ENCODE measurements around the gene EID3. TPM values are rescaled to one million over a fixed set of nuclear protein-coding genes. Genes with fewer than 3 reads are reported as not detected.

The EID3 gene
- total and polyA plus RNA-seq, 3 donors from 2014 or later = 59.3 to 139 (median 63.0) TPM

DNA sequence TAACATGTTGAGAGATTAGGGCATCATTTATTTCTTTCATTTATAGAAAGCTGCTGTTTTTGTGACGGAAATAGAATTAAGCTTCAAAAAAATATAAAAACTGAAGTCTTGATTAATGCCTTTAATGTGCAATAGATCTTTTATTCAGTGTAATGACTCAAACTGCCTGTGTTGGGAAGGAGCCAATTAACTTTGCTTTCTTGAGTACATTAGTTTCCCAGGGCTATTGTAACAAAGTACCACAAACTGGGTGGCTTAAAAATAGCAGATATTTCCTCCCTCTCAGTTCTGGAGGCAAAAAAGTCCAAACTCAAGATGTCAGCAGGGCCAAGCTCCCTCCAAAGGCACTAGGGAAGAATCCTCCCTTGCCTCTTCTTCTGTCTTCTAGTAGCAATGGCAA lies 36.6 kb downstream of the EID3 start:
- Histone ChIP-seq H3K4me3 (no peak overlapping the region), H3K4me1 (peaks cover 26% of the 10 kb centered on the region), H3K27me3 (no peaks in the 10 kb centered on the region), H3K9me3 (no peaks in the 10 kb centered on the region), H3K27ac (peak overlapping the region; percentile 3 to 16), H3K36me3 (ENCODE audit: low read depth, missing control alignments) (no peaks in the 10 kb centered on the region)
- peak; percentile 41 for DNase-seq
- intact Hi-C loops (cut with DNase I; ENCODE audit: low total_unique reads) = no loop called here
- no peak for TF ChIP-seq POLR2A (IDR thresholded peaks at IDR 0.05)
- 51 to 64% methylated on average over 1 of the region's 1 CpG for WGBS, 2 donors

DNA sequence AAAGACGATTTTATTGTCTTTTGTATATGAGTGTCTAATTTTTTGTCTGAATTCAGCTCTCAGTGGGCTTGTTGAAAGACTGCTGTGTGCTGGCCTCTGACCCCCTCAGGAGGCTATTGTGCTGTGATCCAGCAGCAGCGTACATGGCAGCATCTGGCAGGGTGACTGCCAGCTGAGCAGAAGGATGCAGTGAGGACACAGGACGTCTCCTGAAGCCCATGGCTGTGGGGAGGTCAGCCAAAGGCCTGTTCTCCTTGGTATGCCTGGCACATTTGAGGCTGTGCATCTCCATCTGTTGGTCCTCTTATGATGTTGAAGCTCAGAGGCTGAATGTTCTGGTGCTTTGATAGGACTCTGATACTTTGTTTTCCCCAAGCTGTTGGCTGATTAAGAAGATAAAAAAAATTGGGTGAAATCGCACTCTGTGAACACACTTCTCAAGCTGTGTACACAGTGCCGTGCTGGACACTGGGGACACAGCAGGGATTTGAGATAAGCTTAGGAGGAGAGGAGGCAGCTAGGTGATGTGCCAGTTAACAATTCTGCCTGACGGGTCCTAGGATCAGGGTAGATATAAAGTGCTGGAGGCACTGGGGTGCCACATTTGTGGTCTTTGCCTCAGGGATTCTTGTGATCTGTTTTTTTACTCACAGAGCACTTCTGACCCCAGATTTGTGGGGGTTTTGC lies 37.5 kb downstream of the EID3 start:
- H3K27me3 ChIP-seq = no peaks in the 10 kb centered on the region
- 33 to 43% methylated on average over 5 to 6 of the region's 6 CpGs for WGBS, 2 donors
- H3K27ac ChIP-seq = peak overlapping the region; percentile 3 to 16
- peaks cover 26% of the 10 kb centered on the region for H3K4me1 ChIP-seq
- intact Hi-C loops (cut with DNase I; ENCODE audit: low total_unique reads) = no loop called here
- no peak for TF ChIP-seq POLR2A (IDR thresholded peaks at IDR 0.05)
- TF ChIP-seq, protein P1, sequence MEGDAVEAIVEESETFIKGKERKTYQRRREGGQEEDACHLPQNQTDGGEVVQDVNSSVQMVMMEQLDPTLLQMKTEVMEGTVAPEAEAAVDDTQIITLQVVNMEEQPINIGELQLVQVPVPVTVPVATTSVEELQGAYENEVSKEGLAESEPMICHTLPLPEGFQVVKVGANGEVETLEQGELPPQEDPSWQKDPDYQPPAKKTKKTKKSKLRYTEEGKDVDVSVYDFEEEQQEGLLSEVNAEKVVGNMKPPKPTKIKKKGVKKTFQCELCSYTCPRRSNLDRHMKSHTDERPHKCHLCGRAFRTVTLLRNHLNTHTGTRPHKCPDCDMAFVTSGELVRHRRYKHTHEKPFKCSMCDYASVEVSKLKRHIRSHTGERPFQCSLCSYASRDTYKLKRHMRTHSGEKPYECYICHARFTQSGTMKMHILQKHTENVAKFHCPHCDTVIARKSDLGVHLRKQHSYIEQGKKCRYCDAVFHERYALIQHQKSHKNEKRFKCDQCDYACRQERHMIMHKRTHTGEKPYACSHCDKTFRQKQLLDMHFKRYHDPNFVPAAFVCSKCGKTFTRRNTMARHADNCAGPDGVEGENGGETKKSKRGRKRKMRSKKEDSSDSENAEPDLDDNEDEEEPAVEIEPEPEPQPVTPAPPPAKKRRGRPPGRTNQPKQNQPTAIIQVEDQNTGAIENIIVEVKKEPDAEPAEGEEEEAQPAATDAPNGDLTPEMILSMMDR (IDR thresholded peaks at IDR 0.05) = no peak
- H3K36me3 ChIP-seq (ENCODE audit: low read depth, missing control alignments) = no peaks in the 10 kb centered on the region
- H3K9me3 ChIP-seq = no peaks in the 10 kb centered on the region
- peak; percentile 51 for DNase-seq
- H3K4me3 ChIP-seq = no peak overlapping the region

DNA sequence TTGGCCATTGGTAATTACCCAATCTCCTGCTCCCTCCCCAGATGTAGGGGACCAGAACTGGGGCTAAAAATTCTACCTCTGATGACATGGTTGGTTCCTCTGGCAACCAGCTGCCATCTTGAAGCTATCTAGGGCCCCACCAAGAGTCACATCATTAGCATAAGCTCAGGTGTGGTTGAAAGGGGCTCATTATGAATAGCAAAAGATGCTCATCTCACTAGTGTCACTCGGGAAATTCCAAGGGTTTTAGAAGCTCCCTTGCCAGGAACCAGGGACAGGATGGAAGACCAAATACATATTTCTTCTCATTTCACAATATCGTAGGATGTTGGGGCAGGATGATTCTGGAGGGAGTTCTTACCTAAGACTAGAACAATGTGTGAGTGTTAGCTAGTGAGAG lies 38.6 kb downstream of the EID3 start:
- no peaks in the 10 kb centered on the region for H3K36me3 ChIP-seq (ENCODE audit: low read depth, missing control alignments)

DNA sequence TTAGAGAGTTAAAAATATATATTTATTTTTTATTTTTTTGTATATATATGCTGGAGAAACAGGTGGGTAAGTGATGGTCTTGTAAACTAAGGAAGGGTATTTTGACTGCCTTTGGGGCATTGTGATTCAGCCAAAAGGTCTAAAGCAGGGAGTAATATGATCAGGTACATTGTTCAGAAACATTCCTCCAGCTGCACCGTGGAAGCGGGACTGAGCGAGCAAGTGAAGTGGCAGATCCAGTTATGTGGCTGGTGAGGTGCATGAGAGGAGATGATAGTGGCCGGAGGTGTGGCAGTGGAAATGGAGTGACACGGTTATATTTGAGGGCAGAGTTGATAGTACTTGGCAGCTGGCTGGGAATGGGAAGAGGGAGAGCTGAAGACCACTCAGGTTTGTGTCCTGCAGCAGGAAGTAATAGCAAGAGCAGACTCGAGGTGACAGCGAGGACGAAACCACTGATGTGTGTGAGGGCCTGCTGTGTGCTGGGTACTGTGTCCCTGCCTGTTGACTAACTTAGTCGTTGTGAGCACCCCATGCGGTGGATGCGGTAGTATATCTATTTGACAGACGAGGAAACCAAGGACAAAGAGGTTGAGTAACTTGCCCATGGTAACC lies 39.2 kb downstream of the EID3 start:
- no peak overlapping the region for H3K27ac ChIP-seq
- H3K9me3 ChIP-seq = no peaks in the 10 kb centered on the region
- 91 to 94% methylated on average over 12 of the region's 12 CpGs for WGBS, 2 donors
- H3K27me3 ChIP-seq = no peaks in the 10 kb centered on the region
- DNase-seq = no peak
- no peak overlapping the region for H3K4me3 ChIP-seq
- peaks cover 26% of the 10 kb centered on the region for H3K4me1 ChIP-seq
- TF ChIP-seq POLR2A (IDR thresholded peaks at IDR 0.05) = no peak
- TF ChIP-seq, protein P1 (IDR thresholded peaks at IDR 0.05) = no peak
- intact Hi-C loops (cut with DNase I; ENCODE audit: low total_unique reads) = no loop called here
- H3K36me3 ChIP-seq (ENCODE audit: low read depth, missing control alignments) = no peaks in the 10 kb centered on the region

More for the DNA sequence above, 38.6 kb downstream of the EID3 start:
- intact Hi-C loops (cut with DNase I; ENCODE audit: low total_unique reads) = no loop called here
- H3K9me3 ChIP-seq = no peaks in the 10 kb centered on the region
- no peak overlapping the region for H3K4me3 ChIP-seq
- no peak for DNase-seq
- TF ChIP-seq, protein P1 (IDR thresholded peaks at IDR 0.05) = no peak
- TF ChIP-seq POLR2A (IDR thresholded peaks at IDR 0.05) = no peak
- peaks cover 26% of the 10 kb centered on the region for H3K4me1 ChIP-seq
- no peak overlapping the region for H3K27ac ChIP-seq
- 88 to 91% methylated on average over 2 of the region's 2 CpGs for WGBS, 2 donors
- H3K27me3 ChIP-seq = no peaks in the 10 kb centered on the region

DNA sequence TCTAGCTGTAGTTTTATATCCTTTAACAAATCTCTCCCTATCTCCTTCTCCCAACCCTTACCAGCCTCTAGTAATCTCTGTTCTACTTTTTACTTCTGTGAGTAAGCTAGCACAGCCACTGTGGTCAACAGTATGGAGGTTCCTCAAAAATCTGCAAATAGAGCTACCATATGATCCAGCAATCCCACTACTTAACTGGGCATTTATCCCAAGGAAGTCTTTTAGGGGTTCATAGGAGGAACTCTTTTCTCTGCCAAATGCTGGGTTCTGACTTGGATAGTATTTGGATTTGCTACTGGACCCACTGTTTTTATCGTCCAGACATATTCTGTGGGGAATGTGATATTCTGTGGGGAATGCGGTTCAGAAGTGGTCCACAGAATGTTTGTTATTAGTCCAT lies 41.1 kb downstream of the EID3 start:
- no peaks in the 10 kb centered on the region for H3K36me3 ChIP-seq (ENCODE audit: low read depth, missing control alignments)
- intact Hi-C loops (cut with DNase I; ENCODE audit: low total_unique reads) = no loop called here
- WGBS, 2 donors = 89 to 98% methylated on average over 2 of the region's 2 CpGs

More for the DNA sequence above, 41.1 kb downstream of the EID3 start:
- TF ChIP-seq, protein P1 (IDR thresholded peaks at IDR 0.05) = no peak
- no peak for TF ChIP-seq POLR2A (IDR thresholded peaks at IDR 0.05)
- Histone ChIP-seq H3K4me1 (peaks cover 21% of the 10 kb centered on the region), H3K27me3 (no peaks in the 10 kb centered on the region), H3K27ac (no peak overlapping the region), H3K9me3 (no peaks in the 10 kb centered on the region), H3K4me3 (no peak overlapping the region)
- no peak for DNase-seq
